ENCODE results near the gene PMPCA.
"Not testable (repeated sequence)": the region's sequence is repeated elsewhere in the genome, so short reads cannot be mapped to it uniquely, and the experiment has no call there.

Gene PMPCA

GRCh38 chr9:136394312-136395019 lies 16.0 kb upstream of the PMPCA start:
- DNase-seq (ENCODE audit: low read depth) = no peak

- no peak for DNase-seq (ENCODE audit: low read depth)
Measured at GRCh38 chr9:136395020-136395340, 15.5 kb upstream of the PMPCA start.

GRCh38 chr9:136395345-136396218 lies 14.9 kb upstream of the PMPCA start:
- DNase-seq (ENCODE audit: low read depth) = no peak

GRCh38 chr9:136396219-136396515 lies 14.3 kb upstream of the PMPCA start:
- DNase-seq (ENCODE audit: low read depth) = no peak

GRCh38 chr9:136397643-136398042 lies 12.8 kb upstream of the PMPCA start:
- DNase-seq (ENCODE audit: low read depth) = no peak

- DNase-seq (ENCODE audit: low read depth) = no peak
Measured at GRCh38 chr9:136398286-136398685, 12.2 kb upstream of the PMPCA start.

GRCh38 chr9:136399176-136400037 lies 11.1 kb upstream of the PMPCA start:
- DNase-seq (ENCODE audit: low read depth) = no peak

- DNase-seq (ENCODE audit: low read depth) = peak; percentile 73
Measured at GRCh38 chr9:136400038-136400834, 10.2 kb upstream of the PMPCA start, which contains the start of gene SNAPC4. TSS of gene SNAPC4 (minus strand) at chr9:136400170. CDS start at chr9:136398428, 1,742 bp downstream.

- no peak for DNase-seq (ENCODE audit: low read depth)
Measured at GRCh38 chr9:136401173-136401922, 9.1 kb upstream of the PMPCA start.

- no peak for DNase-seq (ENCODE audit: low read depth)
Measured at GRCh38 chr9:136402067-136402466, 8.4 kb upstream of the PMPCA start.

- DNase-seq (ENCODE audit: low read depth) = no peak
Measured at GRCh38 chr9:136403538-136403914, 6.9 kb upstream of the PMPCA start.

- DNase-seq (ENCODE audit: low read depth) = no peak
Measured at GRCh38 chr9:136403915-136404800, 6.3 kb upstream of the PMPCA start.

GRCh38 chr9:136404801-136405136 lies 5.7 kb upstream of the PMPCA start:
- no peak for DNase-seq (ENCODE audit: low read depth)

- DNase-seq (ENCODE audit: low read depth) = no peak
Measured at GRCh38 chr9:136405481-136405880, 5.0 kb upstream of the PMPCA start.

GRCh38 chr9:136405904-136406303 lies 4.6 kb upstream of the PMPCA start:
- not testable (repeated sequence) for DNase-seq (ENCODE audit: low read depth)

- not testable (repeated sequence) for DNase-seq (ENCODE audit: low read depth)
Measured at GRCh38 chr9:136407061-136407460, 3.4 kb upstream of the PMPCA start.

GRCh38 chr9:136407911-136408310 lies 2.5 kb upstream of the PMPCA start:
- no peak for DNase-seq (ENCODE audit: low read depth)

GRCh38 chr9:136409557-136410455 lies 652 bp upstream of the PMPCA start:
- peak; percentile 7 for DNase-seq (ENCODE audit: low read depth)

- DNase-seq (ENCODE audit: low read depth) = no peak
Measured at GRCh38 chr9:136411378-136411777, 920 bp downstream of the PMPCA start.

Data from CMK (cell line).